ENCODE data around the gene UBA1.

Gene UBA1

GRCh38 chrX:47204970-47205369, 11.3 kb downstream of the UBA1 start:
- Histone ChIP-seq H3K4me2 (ENCODE audit: low read length) (no peak overlapping the region), H3F3A (ENCODE audit: insufficient read depth, low read length) (no peaks in the 10 kb centered on the region), H3K9me3 (ENCODE audit: low read length) (no peaks in the 10 kb centered on the region), H3K4me3 (ENCODE audit: low read depth, low read length, poor library complexity, severe bottlenecking) (no peak overlapping the region), H3K9ac (ENCODE audit: low read length) (no peak overlapping the region), H4K20me1 (ENCODE audit: insufficient read depth, low read length) (no peaks in the 10 kb centered on the region), H3K27ac (ENCODE audit: low read depth, low read length, poor library complexity, severe bottlenecking) (no peak overlapping the region), H2AFZ (ENCODE audit: low read length) (no peak overlapping the region), H3K27me3 (ENCODE audit: insufficient read depth, low read length) (no peaks in the 10 kb centered on the region), H3K36me3 (ENCODE audit: insufficient read depth, low read length) (peaks cover 98% of the 10 kb centered on the region), H3K4me1 (ENCODE audit: insufficient read depth, low read length, severe bottlenecking) (no peaks in the 10 kb centered on the region), H3K9me2 (ENCODE audit: low read depth, low read length) (no peaks in the 10 kb centered on the region), H3K79me2 (ENCODE audit: insufficient read depth, low read length) (no peaks in the 10 kb centered on the region)
- TF ChIP-seq CTCF (IDR thresholded peaks at IDR 0.05; ENCODE audit: low read length) (no peak), EZH2 (IDR thresholded peaks at IDR 0.05; ENCODE audit: borderline replicate concordance, low read length) (no peak)

- TF ChIP-seq EZH2 (IDR thresholded peaks at IDR 0.05; ENCODE audit: borderline replicate concordance, low read length) (no peak), CTCF (IDR thresholded peaks at IDR 0.05; ENCODE audit: low read length) (no peak)
- no peaks in the 10 kb centered on the region for H3K79me2 ChIP-seq (ENCODE audit: insufficient read depth, low read length)
- no peak overlapping the region for H2AFZ ChIP-seq (ENCODE audit: low read length)
- H3K4me2 ChIP-seq (ENCODE audit: low read length): no peak overlapping the region
- H3K9ac ChIP-seq (ENCODE audit: low read length): no peak overlapping the region
- H3F3A ChIP-seq (ENCODE audit: insufficient read depth, low read length): no peaks in the 10 kb centered on the region
- no peak overlapping the region for H3K27ac ChIP-seq (ENCODE audit: low read depth, low read length, poor library complexity, severe bottlenecking)
- H3K9me3 ChIP-seq (ENCODE audit: low read length): no peaks in the 10 kb centered on the region
- H3K27me3 ChIP-seq (ENCODE audit: insufficient read depth, low read length): no peaks in the 10 kb centered on the region
- peaks cover 98% of the 10 kb centered on the region for H3K36me3 ChIP-seq (ENCODE audit: insufficient read depth, low read length)
- no peaks in the 10 kb centered on the region for H3K9me2 ChIP-seq (ENCODE audit: low read depth, low read length)
- no peak overlapping the region for H3K4me3 ChIP-seq (ENCODE audit: low read depth, low read length, poor library complexity, severe bottlenecking)
- no peaks in the 10 kb centered on the region for H3K4me1 ChIP-seq (ENCODE audit: insufficient read depth, low read length, severe bottlenecking)
- no peaks in the 10 kb centered on the region for H4K20me1 ChIP-seq (ENCODE audit: insufficient read depth, low read length)
Observed at GRCh38 chrX:47206316-47206715, 12.7 kb downstream of the UBA1 start.

GRCh38 chrX:47208108-47208507, 14.5 kb downstream of the UBA1 start:
- H4K20me1 ChIP-seq (ENCODE audit: insufficient read depth, low read length): no peaks in the 10 kb centered on the region
- TF ChIP-seq CTCF (IDR thresholded peaks at IDR 0.05; ENCODE audit: low read length) (no peak), EZH2 (IDR thresholded peaks at IDR 0.05; ENCODE audit: borderline replicate concordance, low read length) (no peak)
- no peaks in the 10 kb centered on the region for H3K9me2 ChIP-seq (ENCODE audit: low read depth, low read length)
- no peak overlapping the region for H3K4me3 ChIP-seq (ENCODE audit: low read depth, low read length, poor library complexity, severe bottlenecking)
- H3K36me3 ChIP-seq (ENCODE audit: insufficient read depth, low read length): peaks cover 98% of the 10 kb centered on the region
- no peaks in the 10 kb centered on the region for H3K27me3 ChIP-seq (ENCODE audit: insufficient read depth, low read length)
- no peak overlapping the region for H2AFZ ChIP-seq (ENCODE audit: low read length)
- no peaks in the 10 kb centered on the region for H3F3A ChIP-seq (ENCODE audit: insufficient read depth, low read length)
- H3K79me2 ChIP-seq (ENCODE audit: insufficient read depth, low read length): no peaks in the 10 kb centered on the region
- no peak overlapping the region for H3K27ac ChIP-seq (ENCODE audit: low read depth, low read length, poor library complexity, severe bottlenecking)
- no peak overlapping the region for H3K4me2 ChIP-seq (ENCODE audit: low read length)
- no peaks in the 10 kb centered on the region for H3K4me1 ChIP-seq (ENCODE audit: insufficient read depth, low read length, severe bottlenecking)
- no peak overlapping the region for H3K9ac ChIP-seq (ENCODE audit: low read length)
- no peaks in the 10 kb centered on the region for H3K9me3 ChIP-seq (ENCODE audit: low read length)

Data from OCI-LY1 (cell line).